NCI-H1048 (cell line): ENCODE data around the gene RCN1.
"Not testable (repeated sequence)": the region's sequence is repeated elsewhere in the genome, so short reads cannot be mapped to it uniquely, and the experiment has no call there.

Experiments
- DNase-seq: peaks from one replicate; lab custom pipeline; 2025; lab: John Stamatoyannopoulos, UW

RCN1 gene

DNA sequence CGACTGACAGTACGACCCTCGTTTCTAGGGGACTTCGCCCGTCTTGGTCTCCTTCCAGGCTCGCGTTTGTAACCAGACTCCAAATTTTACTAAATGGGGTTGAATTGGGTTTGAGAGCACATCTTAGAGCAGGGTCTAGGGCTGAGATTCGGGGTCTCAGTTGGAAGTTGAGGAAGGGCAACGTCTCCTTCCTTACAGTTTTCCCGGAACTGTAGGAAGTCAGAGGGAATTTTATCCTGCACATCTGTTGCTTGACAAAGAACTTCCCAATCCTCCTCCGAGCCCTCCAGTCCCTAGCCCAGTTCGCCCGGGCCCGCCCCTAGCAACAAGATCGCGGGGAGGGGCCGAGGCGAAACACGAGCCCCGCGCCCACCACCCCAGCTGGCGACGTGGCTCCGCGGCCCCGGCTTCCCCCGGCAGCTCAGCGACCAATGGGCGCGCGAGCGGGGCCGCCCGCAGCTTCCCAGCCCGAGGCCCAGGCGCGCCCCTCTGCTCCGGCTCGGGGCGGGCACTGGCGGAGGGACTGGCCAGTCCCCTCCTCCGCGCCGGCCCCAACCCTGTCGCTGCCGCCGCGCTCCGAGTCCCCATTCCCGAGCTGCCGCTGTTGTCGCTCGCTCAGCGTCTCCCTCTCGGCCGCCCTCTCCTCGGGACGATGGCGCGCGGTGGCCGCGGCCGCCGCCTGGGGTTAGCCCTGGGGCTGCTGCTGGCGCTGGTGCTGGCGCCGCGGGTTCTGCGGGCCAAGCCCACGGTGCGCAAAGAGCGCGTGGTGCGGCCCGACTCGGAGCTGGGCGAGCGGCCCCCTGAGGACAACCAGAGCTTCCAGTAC lies at the start of gene RCN1:
Gene RCN1 (plus strand): TSS at position 530 of the 826 bp plus-strand sequence. CDS start 123 bp downstream, at position 653.
- DNase-seq: no peak

DNA sequence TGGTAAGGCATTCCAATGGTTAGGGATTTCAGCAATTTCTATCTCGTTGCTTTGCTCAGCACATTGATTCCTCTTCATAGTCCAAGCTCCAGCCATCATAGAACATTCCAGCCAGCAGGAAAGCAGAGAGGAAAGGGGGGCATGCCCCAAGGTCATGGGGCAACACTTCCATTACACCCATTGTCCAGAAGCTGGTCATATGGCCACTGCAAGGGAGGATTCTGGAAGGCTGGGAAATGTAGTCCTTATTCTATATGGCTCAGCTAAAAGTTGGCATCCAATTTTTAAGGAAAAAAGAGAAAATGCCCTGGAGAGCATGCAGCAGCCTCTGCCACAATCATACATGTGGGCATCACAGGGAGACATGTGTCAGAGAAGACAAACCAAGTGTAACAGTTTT lies 47.1 kb upstream of the RCN1 start:
- DNase-seq: no peak

DNA sequence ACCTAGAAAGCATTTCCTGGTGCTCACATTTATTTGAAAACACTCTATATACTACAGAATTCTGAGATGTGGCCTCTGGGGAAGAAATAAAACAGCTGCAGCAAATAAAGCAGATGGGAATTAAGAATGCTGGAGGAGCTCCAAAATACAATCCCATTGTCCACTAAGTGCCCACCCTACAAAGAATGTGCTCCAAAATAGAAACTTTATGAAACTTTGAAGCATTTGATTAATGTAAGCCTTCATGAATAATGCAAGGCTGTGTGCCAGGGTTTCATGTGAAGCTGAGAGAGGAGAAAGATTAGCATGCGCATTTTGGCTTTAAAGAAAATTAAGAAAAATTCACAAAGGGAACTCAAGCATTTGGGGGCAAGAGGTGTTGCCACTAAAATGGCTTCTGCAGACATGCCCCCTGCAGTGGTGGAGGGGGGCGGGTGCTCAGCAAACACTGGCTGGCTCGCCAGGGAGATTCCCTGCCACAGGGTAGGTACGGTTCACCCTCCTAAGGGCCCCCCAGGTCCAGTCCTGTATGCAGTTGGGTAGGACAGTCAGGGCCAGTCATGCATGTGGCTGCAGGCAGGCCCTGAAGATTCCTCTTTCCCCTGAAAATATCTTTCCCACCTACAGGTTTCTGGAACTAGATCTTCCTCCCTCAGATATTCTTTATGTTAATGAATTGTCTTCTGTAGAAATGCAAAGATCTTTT lies 46.6 kb upstream of the RCN1 start:
- no peak for DNase-seq

DNA sequence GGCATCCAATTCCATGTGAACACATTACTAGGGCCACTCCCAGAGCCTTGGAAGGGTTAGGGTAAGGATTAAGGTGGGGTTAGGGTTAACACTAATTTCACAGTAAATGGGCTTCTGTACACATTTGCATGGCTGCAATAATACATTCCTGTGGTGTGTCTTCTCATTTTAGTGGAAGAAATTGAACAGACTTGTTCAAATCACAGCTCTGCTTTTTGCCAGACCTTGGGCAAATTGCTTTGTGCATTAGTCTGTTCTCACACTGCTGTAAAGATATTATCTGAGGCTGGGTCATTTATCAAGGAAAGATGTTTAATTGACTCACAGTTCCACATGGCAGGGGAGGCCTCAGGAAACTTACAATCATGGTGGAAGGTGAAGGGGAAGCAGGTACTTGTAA lies 45.4 kb upstream of the RCN1 start:
- DNase-seq: no peak

DNA sequence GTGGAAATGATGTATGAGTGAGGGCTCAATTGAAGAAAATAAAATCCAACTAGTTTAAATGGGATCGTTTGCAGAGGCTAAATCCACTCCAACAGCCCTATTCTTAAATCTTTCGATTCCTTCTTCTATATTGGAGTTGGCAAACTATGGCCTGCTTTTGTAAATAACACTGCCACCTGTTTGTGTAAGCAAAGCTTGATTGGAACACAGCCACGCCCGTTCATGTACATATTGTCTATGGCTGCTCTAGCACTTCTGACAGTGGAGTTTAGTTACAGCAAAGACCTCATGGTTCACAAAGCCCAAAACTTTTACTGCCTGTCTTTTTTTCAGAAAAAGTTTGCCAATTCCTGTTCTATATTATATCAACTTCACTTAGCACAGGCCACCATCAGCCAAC lies 40.6 kb upstream of the RCN1 start:
- DNase-seq: no peak

DNA sequence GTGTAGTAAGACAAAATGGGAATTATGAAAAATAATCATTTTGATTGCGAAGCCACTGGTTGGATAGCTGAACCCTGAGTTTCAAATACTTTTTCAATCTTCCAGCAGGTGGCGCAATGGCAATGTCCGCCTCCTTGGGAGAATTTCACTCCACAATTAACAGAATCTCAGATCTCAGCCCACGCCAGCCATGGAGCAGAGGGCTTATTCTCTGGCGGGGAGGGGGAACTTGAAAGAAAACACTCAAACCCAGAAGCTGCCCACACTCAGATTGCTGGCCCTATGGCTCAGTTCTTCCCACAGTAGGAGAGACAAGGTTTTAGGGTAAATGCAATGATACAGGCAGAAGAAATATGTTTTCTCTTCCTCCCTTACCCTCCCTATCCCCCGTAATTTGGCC lies 38.7 kb upstream of the RCN1 start:
- DNase-seq: peak; percentile 17

DNA sequence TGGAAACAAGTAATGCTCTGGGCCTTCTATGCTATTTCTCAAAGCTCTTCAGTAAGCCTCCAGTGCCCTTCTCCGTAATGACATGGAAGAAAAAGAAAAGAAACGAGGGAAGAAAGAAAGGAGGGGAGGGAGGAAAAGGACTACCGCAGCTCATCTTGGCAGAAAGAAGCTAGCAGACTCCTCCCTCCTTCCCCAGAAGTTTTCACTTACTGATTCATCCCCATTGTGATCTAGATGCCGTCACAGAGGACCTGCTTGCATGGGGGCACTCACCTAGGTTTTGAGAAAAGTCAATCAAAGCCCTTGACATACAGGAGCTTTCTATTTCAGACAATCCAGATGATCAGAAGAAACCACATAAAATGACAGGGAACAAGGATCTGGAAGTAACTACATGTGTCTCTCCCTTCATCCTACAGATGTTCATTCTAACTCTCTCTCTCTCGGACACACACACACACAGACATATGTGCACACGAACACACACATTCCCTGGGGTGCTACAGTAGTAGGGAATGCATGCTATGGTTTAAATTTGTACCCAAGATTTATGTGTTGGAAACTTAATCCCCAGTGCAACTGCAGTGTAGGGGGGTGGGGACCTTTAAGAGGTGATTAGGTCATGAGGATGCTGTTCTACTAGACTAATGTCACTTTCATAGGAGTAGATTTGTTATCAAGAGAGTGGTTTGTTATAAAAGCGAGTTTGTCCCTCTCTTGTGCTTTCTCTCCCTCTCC lies 37.6 kb upstream of the RCN1 start:
- DNase-seq: no peak

DNA sequence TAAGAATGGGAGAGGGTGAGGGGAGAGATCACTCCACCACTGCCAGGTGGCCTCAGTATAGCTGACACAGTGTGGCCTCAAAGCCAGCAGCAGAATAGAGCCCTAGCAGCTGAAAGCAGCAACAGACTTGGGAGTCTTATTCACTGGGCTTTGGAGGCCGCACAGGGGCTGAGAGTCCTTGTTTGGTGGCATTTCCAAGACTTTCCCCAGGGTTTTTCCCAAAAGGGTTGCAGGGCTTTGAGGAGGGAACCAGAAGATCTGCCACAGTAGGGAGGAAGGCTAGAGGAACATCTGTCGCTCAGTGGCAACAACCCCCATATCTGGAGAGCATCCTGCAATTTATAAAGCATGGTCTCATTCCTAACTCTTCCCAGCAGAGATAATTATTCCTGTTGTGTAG lies 35.0 kb upstream of the RCN1 start:
- no peak for DNase-seq

DNA sequence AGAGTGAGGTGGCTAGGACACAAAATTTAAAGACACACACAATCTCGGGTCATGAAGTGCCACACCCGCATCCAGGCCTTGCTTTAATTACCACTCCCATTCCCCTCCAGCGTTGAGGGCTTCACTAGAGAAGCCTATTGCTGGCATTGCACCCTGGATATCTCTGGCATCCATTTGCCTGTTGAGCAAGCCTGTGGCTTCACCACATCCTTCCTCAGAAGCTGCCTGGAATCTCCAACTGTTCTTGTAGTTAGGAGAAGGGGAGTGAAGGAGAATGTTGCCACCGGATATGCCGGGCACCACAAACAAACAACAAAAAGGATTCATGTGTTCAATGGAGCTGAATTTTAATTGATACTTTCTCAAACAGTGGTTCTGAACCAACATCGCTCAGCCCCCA lies 34.4 kb upstream of the RCN1 start:
- no peak for DNase-seq

DNA sequence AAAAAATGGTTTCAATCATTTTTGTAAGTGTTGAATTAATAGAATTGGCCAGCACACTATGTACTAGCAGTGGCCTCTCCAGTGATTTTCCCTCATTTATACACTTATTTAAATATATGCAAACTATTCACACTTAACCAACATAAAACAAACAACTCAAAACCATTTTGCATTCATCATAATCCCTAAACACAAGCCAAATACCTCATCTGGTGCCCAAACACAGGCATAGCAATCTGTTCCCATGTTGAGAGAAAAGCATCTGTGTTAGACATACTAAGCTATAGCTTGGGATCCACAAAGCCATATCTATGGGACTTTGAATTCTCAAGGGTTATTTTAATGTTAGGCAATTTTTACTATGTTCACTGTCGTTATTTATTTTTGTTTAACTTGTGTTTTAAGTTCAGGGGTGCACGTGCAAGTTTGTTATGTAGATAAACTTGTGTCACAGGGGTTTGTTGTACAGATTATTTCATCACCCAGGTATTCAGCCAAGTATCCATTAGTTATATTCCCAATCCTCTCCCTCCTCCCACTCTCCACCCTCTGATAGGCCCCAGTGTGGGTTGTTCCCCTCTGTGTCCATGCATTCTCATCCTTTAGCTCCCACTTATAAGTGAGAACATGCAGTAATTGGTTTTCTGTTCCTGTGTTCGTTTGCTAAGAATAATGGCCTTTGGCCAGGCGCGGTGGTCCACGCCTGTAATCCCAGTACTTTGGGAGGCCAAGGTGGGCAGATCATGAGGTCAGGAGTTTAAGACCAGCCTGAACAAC lies 31.0 kb upstream of the RCN1 start:
- DNase-seq: no peak

DNA sequence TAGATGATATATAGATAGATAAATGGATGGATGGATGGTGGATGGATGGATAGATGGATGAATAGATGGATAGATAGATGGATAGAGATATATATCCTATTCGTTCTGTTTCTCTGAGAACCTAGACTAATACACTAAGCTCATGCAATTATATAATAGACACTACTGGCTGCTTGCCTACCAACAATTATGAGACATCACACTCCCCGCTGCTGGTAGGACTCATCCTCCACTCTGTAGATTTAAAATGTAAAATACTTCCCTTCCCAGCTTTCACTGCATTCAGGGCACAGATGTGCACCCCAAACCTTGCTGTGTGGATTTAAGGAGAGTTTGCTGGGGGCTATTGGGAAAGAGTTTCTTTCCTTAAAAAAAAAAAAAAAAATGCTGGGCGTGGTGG lies 28.3 kb upstream of the RCN1 start:
- DNase-seq: no peak

DNA sequence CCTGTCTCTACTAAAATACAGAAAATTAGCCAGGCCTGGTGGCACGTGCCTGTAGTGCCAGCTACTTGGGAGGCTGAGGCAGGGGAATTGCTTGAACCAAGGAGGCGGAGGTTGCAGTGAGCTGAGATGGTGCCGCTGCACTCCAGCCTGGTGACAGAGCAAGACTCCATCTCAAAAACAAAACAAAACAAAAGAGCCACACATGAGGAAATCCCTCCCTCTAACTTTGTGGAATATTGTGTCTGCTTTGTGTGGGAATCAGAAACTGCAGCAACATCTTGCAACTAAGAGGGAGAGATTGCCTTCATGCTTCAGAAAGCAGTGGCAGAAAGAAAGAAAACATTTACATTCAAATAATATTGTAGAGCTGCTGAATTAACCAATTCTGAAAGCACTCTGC lies 27.8 kb upstream of the RCN1 start:
- not testable (repeated sequence) for DNase-seq

DNA sequence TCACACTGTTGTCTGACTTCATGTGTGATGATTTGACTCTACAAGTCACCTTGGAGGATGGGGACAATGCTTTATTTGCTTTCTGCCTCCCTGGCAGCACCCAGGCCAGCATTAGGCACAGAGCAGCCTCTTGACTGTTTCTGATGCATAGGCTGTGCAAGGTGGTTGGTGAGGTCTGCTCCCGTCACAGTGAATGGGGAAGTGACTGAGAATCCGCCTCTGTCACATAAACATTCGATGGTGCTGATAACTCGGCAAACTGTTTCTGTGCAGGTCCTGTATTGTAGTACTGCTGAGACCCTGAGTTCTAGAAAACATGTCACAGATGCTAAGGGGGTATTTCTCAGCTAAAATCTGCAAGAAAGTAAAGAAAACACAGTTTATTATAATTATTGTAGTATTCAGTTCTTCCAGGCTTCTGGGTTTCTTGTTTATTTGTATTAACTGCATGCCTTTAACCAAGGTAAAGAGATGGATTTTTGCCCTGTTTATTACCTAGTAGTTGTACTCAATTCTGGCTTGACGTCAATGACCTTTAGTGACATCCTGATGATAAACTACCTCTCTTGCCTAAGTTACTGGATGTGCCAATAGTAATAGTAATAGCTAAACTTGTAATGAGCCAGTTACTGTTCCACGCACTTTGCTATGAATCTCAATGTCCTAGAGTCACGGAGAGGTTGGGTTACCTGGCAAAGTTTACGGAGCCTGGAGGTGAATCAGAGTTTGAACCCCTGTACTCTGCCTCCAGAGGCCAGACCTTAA lies 24.8 kb upstream of the RCN1 start:
- no peak for DNase-seq

DNA sequence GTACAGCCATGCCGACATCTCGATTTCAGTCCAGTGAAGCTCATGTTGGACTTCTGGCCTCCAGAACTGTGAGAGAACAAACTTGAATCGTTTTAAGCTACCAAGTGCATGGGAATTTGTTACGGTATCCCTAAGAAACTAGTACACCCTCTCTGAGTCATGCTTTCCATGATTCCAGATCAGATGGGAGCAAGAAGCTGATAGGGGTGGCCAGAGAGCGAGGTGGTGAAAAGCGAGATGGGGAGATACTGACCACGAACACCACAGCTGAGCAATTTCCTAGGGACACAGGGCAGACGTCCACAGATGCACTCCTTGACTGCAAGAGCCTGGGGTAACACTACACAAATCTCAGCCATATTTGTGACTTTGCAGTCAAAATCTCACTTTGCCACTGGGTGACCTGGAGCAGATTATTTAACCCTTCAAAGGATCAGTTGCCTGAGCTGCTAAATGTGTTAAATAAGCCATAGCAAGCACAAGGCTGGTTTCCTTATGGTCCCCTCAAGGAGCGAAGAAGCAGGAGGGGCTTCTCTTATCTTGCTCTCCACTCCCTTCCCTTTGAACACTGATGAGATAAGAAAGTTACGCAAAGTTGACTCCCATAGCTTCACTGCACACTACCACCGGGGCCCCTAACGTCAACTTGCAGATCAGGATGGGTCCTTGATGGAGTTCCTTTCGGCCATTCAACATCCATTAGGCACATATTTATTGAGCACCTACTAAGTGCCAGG lies 22.6 kb upstream of the RCN1 start:
- DNase-seq: no peak

DNA sequence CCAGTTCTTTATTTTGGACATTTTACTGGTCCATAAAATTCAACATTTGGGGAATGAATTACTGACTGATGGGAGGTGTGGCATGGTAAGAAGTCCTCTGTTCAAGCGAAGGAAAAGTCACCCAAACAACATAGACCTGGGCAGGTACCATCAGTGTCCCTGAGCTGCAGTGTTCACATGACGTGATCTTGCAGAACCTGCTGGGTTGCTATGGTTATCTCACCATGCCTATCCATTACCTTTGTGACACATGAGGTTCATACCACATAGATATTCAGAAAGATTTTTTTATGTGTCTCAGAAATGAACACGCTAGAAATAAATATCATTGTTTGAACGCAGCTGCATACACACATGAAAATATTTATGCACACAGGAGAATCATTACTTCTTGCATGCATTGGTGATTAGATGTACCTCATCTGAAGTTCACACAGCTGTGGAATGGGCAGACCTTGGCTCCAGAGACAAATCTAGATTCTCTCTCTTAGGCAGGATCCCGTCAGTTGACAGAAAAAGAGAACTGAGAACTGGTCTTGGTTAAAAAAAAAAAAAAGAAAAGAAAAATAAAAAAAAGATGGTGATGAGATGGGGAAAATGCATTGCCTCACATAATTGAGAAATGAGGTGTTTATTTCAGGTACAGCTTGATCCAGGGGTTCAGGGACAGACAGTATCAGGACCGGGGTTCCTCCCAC lies 21.4 kb upstream of the RCN1 start:
- DNase-seq: no peak

DNA sequence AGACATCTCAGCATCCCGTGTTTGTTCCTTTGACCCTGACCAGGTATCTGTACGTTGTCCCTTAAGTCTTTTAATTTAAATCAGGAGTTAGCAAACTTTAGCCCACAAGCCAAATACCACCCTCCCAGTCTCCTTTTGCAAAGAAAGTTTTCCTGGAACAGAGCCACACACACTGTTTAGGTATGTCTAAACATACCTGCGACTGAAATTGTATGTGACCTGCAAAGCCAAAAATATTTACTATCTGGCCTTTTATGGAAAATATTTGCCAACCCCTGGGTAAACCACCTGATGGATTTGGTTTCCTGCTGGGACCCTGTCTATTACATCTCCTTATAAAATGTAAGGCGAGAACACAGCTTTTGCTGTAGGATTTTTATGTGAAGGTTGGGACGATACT lies 20.2 kb upstream of the RCN1 start:
- no peak for DNase-seq

DNA sequence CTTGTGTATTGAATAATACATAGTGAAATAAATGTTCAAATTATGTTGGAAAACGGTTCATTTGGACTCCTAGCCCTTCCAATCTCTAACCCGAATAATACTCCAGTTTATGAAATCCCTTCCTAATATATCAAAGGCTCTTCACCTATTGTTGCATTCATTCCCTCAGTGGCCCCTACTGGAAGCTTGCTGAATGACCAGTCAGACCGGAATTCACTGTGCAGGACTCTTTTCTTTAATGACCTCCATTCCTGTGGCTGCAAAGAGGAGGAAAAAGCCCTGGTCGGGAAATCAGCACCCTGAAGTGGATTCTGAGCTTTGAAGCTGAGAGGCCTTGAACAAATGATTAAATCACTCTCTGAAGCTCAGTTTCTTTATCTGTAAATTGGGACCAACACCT lies 19.1 kb upstream of the RCN1 start:
- no peak for DNase-seq

DNA sequence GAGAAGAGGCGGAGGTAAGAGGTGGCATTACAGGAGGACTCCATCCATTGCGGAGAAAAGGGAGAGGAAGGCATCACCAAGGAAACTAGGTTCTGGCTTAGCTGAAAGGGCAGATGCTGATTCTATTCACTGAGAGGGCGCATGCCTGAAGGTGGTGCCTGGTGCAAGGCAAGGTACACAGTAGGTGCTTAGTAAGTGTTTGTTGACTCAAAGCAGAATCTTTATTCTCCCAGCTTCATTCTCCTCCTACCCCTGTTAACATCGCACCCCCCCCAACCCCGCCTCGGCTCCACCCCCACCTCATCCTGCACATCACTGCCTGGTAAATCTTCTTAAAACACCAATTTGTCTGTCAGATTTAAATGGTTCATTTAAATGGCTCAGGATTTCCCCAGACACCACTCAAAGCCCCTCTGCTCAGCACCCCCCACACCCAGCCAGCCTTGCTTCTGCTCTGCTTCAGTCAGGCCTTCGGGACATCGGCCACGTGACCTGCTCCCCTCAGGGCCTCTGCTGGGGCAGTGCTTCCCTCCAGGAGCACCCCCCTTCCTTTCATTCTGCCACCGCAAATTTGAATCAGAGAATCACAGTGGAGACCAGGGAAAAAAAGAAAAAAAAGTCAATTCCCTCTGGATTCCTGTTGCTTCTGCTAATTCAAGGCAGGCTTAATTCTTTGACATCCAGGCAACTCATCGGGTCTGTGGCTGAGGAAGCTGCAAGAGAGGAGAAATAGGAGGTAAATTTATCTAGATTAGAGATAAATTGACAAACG lies 17.8 kb upstream of the RCN1 start:
- no peak for DNase-seq

DNA sequence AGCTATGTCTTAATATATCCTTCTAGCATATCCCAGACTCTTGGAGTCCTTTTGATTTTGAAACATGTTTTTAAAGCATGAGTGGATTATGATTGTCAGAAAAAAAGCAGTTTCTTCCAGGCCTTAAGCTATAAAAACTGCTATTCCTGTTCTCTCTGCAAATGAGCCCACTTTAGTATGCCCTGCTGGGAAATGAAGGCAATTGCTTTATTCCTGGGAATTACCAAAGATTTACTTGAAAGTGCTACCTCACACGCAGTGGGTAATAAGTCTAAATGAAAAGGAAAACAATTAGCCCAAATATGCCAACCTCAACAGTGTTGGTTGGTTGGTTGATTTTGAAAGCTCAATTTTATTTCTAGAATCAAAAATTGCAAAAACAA lies 17.2 kb upstream of the RCN1 start:
- no peak for DNase-seq
